Fibroblast of lung (primary cell): ENCODE data around the gene ZNF157. TPM values are rescaled to one million over a fixed set of nuclear protein-coding genes. Genes with fewer than 3 reads are reported as not detected.

ENCODE experiments used
- DNase-seq, 2 donors: peaks; one replicate each; pipeline versions ENCODE4 v3.0.0 to v3.0.0-alpha.2; 2010; ENCODE audit warnings: low read depth in 2 of 2
- H2AFZ ChIP-seq: 2 replicates; pipeline ENCODE4 v1.5.1; 2012; ENCODE audit warnings: low read length, control low read depth, inconsistent platforms
- H3K27ac ChIP-seq: 2 replicates; pipeline ENCODE4 v1.5.1; 2011; ENCODE audit warnings: low read length, control low read depth; ENCODE audit not compliant: insufficient read depth
- H3K27me3 ChIP-seq: 2 replicates; pipeline ENCODE4 v1.5.1; 2011; ENCODE audit warnings: mild to moderate bottlenecking, low read length; ENCODE audit not compliant: control insufficient read depth, insufficient read depth
- H3K36me3 ChIP-seq: 2 replicates; pipeline ENCODE4 v1.5.1; 2011; ENCODE audit warnings: low read length; ENCODE audit not compliant: control insufficient read depth, insufficient read depth
- H3K4me1 ChIP-seq: 2 replicates; pipeline ENCODE4 v1.5.1; 2011; ENCODE audit warnings: low read length; ENCODE audit not compliant: control insufficient read depth, insufficient read depth; ENCODE audit errors: extremely low read depth
- H3K4me2 ChIP-seq: 2 replicates; pipeline ENCODE4 v1.5.1; 2011; ENCODE audit warnings: low read length, control low read depth; ENCODE audit not compliant: insufficient read depth; ENCODE audit errors: extremely low read depth
- H3K4me3 ChIP-seq, 4 experiments: fragments of 200-600 bp in 1 of 4; sonication (generic) in 1 of 4; replicated peaks in 1 of 4; 2 replicates each; pipeline ENCODE4 v1.5.1; 2011 to 2016; ENCODE audit warnings: low read length in 4 of 4, low read depth in 3 of 4, mild to moderate bottlenecking in 3 of 4, control low read depth in 2 of 4, inconsistent platforms in 1 of 4, mixed read lengths in 1 of 4; ENCODE audit not compliant: insufficient read depth in 1 of 4; ENCODE audit errors: control extremely low read depth in 1 of 4
- H3K79me2 ChIP-seq: 2 replicates; pipeline ENCODE4 v1.5.1; 2012; ENCODE audit warnings: mild to moderate bottlenecking, low read length, inconsistent platforms; ENCODE audit not compliant: control insufficient read depth, insufficient read depth
- H3K9ac ChIP-seq: 2 replicates; pipeline ENCODE4 v1.5.1; 2011; ENCODE audit warnings: mild to moderate bottlenecking, low read length, control low read depth; ENCODE audit not compliant: insufficient read depth
- H3K9me3 ChIP-seq: 2 replicates; pipeline ENCODE4 v1.5.1; 2012; ENCODE audit warnings: low read depth, low read length; ENCODE audit not compliant: control insufficient read depth, insufficient read depth
- H4K20me1 ChIP-seq: 2 replicates; pipeline ENCODE4 v1.5.1; 2011; ENCODE audit warnings: low read length; ENCODE audit not compliant: control insufficient read depth, insufficient read depth; ENCODE audit errors: extremely low read depth
- CTCF ChIP-seq, 2 donors: IDR thresholded peaks in 1 of 2; conservative IDR thresholded peaks in 1 of 2; 1 replicate in 1 of 2; 2 replicates in 1 of 2; pipeline ENCODE4 v1.5.1; 2011 to 2012; ENCODE audit warnings: low read length in 2 of 2, control low read depth in 1 of 2, inconsistent platforms in 1 of 2, low read depth in 1 of 2, mild to moderate bottlenecking in 1 of 2
- EZH2 ChIP-seq: IDR thresholded peaks from 2 replicates; pipeline ENCODE4 v1.5.1; 2012; ENCODE audit warnings: low read length, control low read depth, mild to moderate bottlenecking; ENCODE audit errors: missing control alignments
- polyA plus RNA-seq, 2 donors: library from polyadenylated mRNA; depleted of rRNA in 1 of 2; stranded (reverse) in 1 of 2; unstranded in 1 of 2; fragments of >200 nt; gene quantifications; 2 replicates each; pipeline ENCODE4 v1.2.1, GENCODE V29; 2011 to 2012; ENCODE audit warnings: missing spikeins in 1 of 2
- total RNA-seq: library from RNA; depleted of rRNA; stranded (reverse); fragments of >200 nt; gene quantifications from 2 replicates; pipeline ENCODE4 v1.2.1, GENCODE V29; 2014

Gene ZNF157
- total and polyA plus RNA-seq, 2 donors (not counting 1 experiment from before 2014, with no cell fraction given): 0.02 to 0.17 TPM

GRCh38 chrX:47422444-47422843 is 52.1 kb downstream of the ZNF157 start:
- no peak overlapping the region for H3K9ac ChIP-seq
- H3K79me2 ChIP-seq: no peaks in the 10 kb centered on the region
- no peaks in the 10 kb centered on the region for H3K4me1 ChIP-seq
- TF ChIP-seq EZH2 (no peak), CTCF (conservative IDR thresholded peaks at IDR 0.05 in 1 of 2, IDR thresholded peaks at IDR 0.05 in 1 of 2; ENCODE audit: low read depth in 1 of 2, low read length in 2 of 2) (no peak)
- no peak overlapping the region for H3K4me3 ChIP-seq
- no peak overlapping the region for H3K4me2 ChIP-seq
- H3K9me3 ChIP-seq: no peaks in the 10 kb centered on the region
- no peaks in the 10 kb centered on the region for H3K36me3 ChIP-seq
- no peaks in the 10 kb centered on the region for H3K27me3 ChIP-seq
- H2AFZ ChIP-seq: no peak overlapping the region
- no peaks in the 10 kb centered on the region for H4K20me1 ChIP-seq
- no peak overlapping the region for H3K27ac ChIP-seq
- no peak for DNase-seq

GRCh38 chrX:47430925-47431324 is 60.5 kb downstream of the ZNF157 start:
- no peak for DNase-seq
- Histone ChIP-seq H3K27ac (no peak overlapping the region), H3K4me3 (no peak overlapping the region)

DNA sequence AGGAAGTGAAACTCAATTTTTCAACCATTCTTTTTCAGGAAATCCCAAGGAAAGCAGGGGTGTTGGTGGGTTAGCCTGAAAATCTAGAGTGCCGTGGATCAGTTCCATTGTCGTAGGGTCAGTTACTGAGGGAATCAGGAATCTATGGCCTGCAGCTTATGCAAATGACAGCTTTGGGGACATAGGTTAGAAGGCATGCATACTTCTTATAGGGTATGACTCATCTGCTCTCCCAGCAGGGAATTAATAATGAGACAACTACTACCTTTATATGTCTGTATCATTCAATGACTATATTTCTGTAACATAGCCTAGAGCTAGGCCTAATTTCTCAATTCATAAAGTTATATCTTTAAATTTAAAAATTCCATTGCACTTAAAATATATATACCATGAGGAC is 76.1 kb downstream of the ZNF157 start:
- H3K9ac ChIP-seq: no peak overlapping the region
- H4K20me1 ChIP-seq: no peaks in the 10 kb centered on the region
- no peak overlapping the region for H2AFZ ChIP-seq
- no peaks in the 10 kb centered on the region for H3K9me3 ChIP-seq
- no peak for DNase-seq
- H3K36me3 ChIP-seq: no peaks in the 10 kb centered on the region
- H3K27me3 ChIP-seq: no peaks in the 10 kb centered on the region
- H3K27ac ChIP-seq: no peak overlapping the region
- no peaks in the 10 kb centered on the region for H3K79me2 ChIP-seq
- no peak overlapping the region for H3K4me3 ChIP-seq
- no peaks in the 10 kb centered on the region for H3K4me1 ChIP-seq
- H3K4me2 ChIP-seq: no peak overlapping the region
- no peak for TF ChIP-seq EZH2
- TF ChIP-seq CTCF (conservative IDR thresholded peaks at IDR 0.05 in 1 of 2, IDR thresholded peaks at IDR 0.05 in 1 of 2; ENCODE audit: low read depth in 1 of 2, low read length in 2 of 2): no peak

More at GRCh38 chrX:47430925-47431324, 60.5 kb downstream of the ZNF157 start:
- H3K4me1 ChIP-seq: no peaks in the 10 kb centered on the region
- TF ChIP-seq EZH2 (no peak), CTCF (conservative IDR thresholded peaks at IDR 0.05 in 1 of 2, IDR thresholded peaks at IDR 0.05 in 1 of 2; ENCODE audit: low read depth in 1 of 2, low read length in 2 of 2) (no peak)
- no peaks in the 10 kb centered on the region for H3K9me3 ChIP-seq
- no peaks in the 10 kb centered on the region for H4K20me1 ChIP-seq
- no peak overlapping the region for H3K9ac ChIP-seq
- no peak overlapping the region for H3K4me2 ChIP-seq
- H3K27me3 ChIP-seq: no peaks in the 10 kb centered on the region
- H3K36me3 ChIP-seq: no peaks in the 10 kb centered on the region
- H2AFZ ChIP-seq: no peak overlapping the region
- H3K79me2 ChIP-seq: no peaks in the 10 kb centered on the region
